Dendritic cell treated with granulocyte-macrophage colony-stimulating factor and Interleukin-4, amounts not matched to agents 40 ng/mL and 50 ng/mL, for 4 days (primary cell): ENCODE data around the gene FLOT1.

Source experiments
- H3K27ac Mint-ChIP-seq: one replicate; pipeline ENCODE4 v1.8.0; 2022; ENCODE audit warnings: mild to moderate bottlenecking, mixed read lengths
- H3K27me3 Mint-ChIP-seq: one replicate; pipeline ENCODE4 v1.8.0; 2022; ENCODE audit warnings: mild to moderate bottlenecking, mixed read lengths
- H3K36me3 Mint-ChIP-seq: one replicate; pipeline ENCODE4 v1.8.0; 2022; ENCODE audit warnings: low read depth, mixed read lengths
- H3K4me1 Mint-ChIP-seq: one replicate; pipeline ENCODE4 v1.8.0; 2022; ENCODE audit warnings: low read depth, mixed read lengths
- H3K4me3 Mint-ChIP-seq: one replicate; pipeline ENCODE4 v1.8.0; 2022; ENCODE audit warnings: mild to moderate bottlenecking, moderate library complexity, mixed read lengths
- H3K9me3 Mint-ChIP-seq: one replicate; pipeline ENCODE4 v1.8.0; 2022; ENCODE audit warnings: mixed read lengths
- intact Hi-C: fragments of 100-400 bp; cut with micrococcal nuclease; formaldehyde crosslinking; loops from one replicate; pipeline ENCODE4 v1.15.0; 2022

FLOT1 gene

GRCh38 chr6:30744054-30744805 lies 1.7 kb upstream of the FLOT1 start, which contains the start of gene IER3:
IER3 (minus strand) TSS chr6:30744547; CDS start chr6:30744518, 29 bp downstream.
- Mint-ChIP-seq H3K36me3 (peaks cover 52% of the 10 kb centered on the region), H3K27me3 (peaks cover 4% of the 10 kb centered on the region), H3K9me3 (no peaks in the 10 kb centered on the region), H3K27ac (peak within 1 kb of the TSS; percentile 99), H3K4me3 (peak within 1 kb of the TSS; percentile 98), H3K4me1 (peaks cover 71% of the 10 kb centered on the region)
- intact Hi-C loops = loop anchor here (1.0 to 5.0 kb wide), 3 partner anchors 8 to 127 kb away; partner anchors contain the start of genes MRPS18B and PPP1R10

DNA sequence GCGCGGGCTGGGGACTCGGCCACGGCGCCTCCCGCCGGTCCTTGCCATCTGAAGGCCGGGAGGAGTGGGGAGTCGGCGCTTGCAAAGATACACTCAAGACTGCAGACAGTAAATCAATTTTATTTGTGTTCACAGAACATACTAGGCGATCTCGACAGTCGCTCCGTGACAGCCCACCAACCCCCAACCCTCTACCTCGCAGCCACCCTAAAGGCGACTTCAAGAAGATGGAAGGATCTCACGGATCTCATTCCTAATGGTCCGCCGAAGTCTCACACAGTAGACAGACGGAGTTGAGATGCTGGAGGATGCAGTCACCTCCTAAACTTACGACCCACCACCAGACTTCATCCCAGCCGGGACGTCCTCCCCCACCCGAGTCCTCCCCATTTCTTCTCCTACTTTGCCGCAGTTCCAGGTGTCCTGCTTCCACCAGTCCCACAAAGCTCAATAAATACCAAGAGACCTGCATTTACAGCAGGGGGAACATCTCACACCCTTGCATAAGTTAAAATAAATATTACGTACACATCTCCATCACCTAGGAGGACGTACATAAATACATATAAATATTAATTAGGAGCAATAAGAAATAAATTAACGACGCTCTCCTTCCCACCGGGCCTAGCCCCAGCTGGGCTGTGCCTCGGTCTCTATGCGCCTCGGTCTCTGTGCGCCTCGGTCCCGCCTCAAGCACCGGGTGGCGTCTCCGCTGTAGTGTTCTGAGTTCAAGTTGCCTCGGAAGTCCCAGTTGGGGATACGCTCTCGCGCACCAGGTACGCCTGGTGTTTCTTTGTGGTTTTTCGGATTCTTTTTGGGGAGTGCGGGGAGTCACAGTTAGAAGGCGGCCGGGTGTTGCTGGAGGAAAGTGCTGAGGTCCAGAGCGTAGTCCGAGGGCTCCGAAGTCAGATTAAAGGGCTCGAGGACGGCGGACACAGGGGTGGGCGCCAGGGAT lies 889 bp upstream of the FLOT1 start:
- Mint-ChIP-seq H3K27ac (peak overlapping the region; percentile 99), H3K27me3 (peaks cover 4% of the 10 kb centered on the region), H3K36me3 (peaks cover 60% of the 10 kb centered on the region), H3K4me3 (peak overlapping the region; percentile 98), H3K9me3 (no peaks in the 10 kb centered on the region), H3K4me1 (peaks cover 71% of the 10 kb centered on the region)
- intact Hi-C loops = loop anchor here (1.0 to 5.0 kb wide), 5 partner anchors 9 to 126 kb away; partner anchors contain the start of genes MRPS18B and PPP1R10

DNA sequence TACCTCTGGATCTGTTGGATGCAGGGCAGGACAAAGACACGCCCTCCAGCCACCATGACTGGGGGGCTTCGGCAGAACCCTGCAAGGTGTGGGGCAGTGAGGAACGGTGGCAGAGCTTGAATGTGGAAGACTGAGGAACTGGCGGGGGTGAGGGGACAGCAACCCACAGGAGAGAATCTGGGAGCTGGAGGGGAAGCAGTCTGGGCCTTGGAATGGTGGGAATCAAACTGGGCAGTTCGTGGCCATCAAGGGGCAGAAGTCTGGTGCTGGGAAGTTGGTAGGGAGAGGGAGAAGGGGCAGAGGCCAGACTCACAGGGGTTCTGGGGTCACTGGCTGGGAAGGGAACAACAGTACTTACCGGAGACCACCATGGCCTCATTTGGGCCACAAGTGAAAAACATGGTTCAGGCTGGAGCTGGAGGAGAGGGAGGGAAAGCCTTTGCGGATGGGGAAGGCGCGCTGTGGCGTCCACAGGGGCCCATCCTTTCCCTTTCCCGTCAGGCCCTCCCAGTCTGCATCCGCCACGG lies 635 bp downstream of the FLOT1 start:
- H3K4me1 Mint-ChIP-seq = peaks cover 67% of the 10 kb centered on the region
- no peaks in the 10 kb centered on the region for H3K9me3 Mint-ChIP-seq
- intact Hi-C loops = loop anchor here (2.0 to 5.0 kb wide), 4 partner anchors 19 to 125 kb away; partner anchors contain the start of genes MRPS18B and PPP1R10
- H3K4me3 Mint-ChIP-seq = peak overlapping the region; percentile 98
- peak overlapping the region; percentile 99 for H3K27ac Mint-ChIP-seq
- H3K36me3 Mint-ChIP-seq = peaks cover 70% of the 10 kb centered on the region
- H3K27me3 Mint-ChIP-seq = no peaks in the 10 kb centered on the region

GRCh38 chr6:30741063-30741779 lies 1.3 kb downstream of the FLOT1 start:
- H3K4me3 Mint-ChIP-seq = peak overlapping the region; percentile 98
- peaks cover 68% of the 10 kb centered on the region for H3K4me1 Mint-ChIP-seq
- H3K27ac Mint-ChIP-seq = peak overlapping the region; percentile 99
- no peaks in the 10 kb centered on the region for H3K9me3 Mint-ChIP-seq
- no peaks in the 10 kb centered on the region for H3K27me3 Mint-ChIP-seq
- peaks cover 77% of the 10 kb centered on the region for H3K36me3 Mint-ChIP-seq
- intact Hi-C loops = loop anchor here (5.0 kb wide), 2 partner anchors 71 to 124 kb away; partner anchors contain the start of genes MRPS18B and PPP1R10

DNA sequence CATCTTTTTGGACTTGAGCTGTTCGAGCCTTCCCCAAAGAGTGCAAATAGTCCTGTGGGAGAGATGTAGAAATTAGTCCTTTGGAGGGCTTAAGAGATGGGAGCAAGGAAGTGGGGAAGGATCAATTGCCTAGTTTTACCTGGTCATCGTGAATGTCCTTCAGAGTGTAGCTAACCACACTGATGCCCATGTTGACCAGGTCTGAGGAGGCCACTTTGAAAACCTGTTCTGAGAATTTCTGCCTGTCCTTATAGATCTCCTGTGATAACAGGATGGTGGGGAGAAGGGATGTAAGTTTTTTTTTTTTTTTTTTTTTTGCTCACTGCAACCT lies 2.0 kb downstream of the FLOT1 start:
- Mint-ChIP-seq H3K4me3 (peak overlapping the region; percentile 98), H3K27ac (peak overlapping the region; percentile 99)
- intact Hi-C loops = loop anchor here (5.0 kb wide), 2 partner anchors 72 to 123 kb away; partner anchors contain the start of genes MRPS18B and PPP1R10

DNA sequence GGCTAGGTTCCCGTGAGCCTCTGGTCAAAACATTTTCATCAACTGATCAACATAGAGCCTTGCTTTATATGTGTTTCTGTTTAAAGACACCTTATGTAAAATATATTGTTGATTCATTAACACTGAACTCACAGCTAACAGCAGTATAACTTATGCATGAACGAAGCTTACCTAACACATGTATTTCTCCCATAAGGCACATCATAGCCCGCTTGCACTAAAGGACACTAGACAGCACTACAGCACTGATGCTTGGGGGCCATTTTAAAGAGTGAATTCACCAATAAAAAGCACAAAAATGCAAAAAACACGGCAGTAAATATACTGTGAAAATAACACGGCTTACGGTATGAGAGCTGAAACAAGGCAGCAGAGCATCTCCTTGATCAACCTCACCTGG lies 4.0 kb downstream of the FLOT1 start:
- Mint-ChIP-seq H3K27ac (no peak overlapping the region), H3K27me3 (no peaks in the 10 kb centered on the region), H3K4me3 (no peak overlapping the region), H3K9me3 (no peaks in the 10 kb centered on the region), H3K36me3 (peaks cover 90% of the 10 kb centered on the region), H3K4me1 (peaks cover 70% of the 10 kb centered on the region)
- intact Hi-C loops = loop anchor here (10.0 kb wide), 1 partner anchor 346 kb away; no protein-coding TSS in a partner anchor

More for the DNA sequence above, 2.0 kb downstream of the FLOT1 start:
- Mint-ChIP-seq H3K27me3 (no peaks in the 10 kb centered on the region), H3K36me3 (peaks cover 84% of the 10 kb centered on the region), H3K4me1 (peaks cover 75% of the 10 kb centered on the region), H3K9me3 (no peaks in the 10 kb centered on the region)

DNA sequence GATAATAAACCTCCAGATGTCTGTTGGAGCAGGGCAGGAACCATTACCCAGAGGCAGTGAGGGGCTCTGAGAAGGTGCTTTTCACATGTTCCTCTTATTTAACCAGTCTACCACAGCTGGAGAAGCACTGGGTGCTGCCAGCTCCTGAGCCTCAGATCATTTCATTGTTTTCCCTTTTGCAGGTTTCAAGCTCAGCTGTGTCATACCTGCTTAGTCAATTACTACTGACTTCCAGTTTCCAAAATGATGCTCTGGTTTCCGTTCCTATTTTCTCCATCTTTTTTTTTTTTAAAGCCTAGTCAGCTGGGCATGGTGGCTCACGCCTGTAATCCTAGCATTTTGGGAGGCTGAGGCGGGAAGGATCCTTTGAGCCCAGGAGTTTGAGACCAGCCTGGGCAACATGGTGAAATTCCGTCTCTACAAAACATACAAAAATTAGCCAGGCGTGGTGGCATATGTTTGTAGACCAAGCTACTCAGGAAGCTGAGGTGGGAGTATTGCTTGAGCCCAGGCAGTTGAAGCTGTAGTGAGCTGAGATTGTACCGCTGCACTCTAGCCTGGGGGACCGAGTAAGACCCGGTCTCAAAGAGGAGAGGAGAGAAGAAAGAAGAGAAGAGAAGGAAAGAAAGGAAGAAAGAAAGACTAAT lies 6.7 kb downstream of the FLOT1 start:
- Mint-ChIP-seq H3K9me3 (no peaks in the 10 kb centered on the region), H3K27me3 (no peaks in the 10 kb centered on the region), H3K36me3 (peaks cover 88% of the 10 kb centered on the region), H3K4me1 (peaks cover 58% of the 10 kb centered on the region), H3K4me3 (no peak overlapping the region), H3K27ac (peak overlapping the region; percentile 85)
- intact Hi-C loops = loop anchor here (10.0 kb wide), 1 partner anchor 349 kb away; no protein-coding TSS in a partner anchor

DNA sequence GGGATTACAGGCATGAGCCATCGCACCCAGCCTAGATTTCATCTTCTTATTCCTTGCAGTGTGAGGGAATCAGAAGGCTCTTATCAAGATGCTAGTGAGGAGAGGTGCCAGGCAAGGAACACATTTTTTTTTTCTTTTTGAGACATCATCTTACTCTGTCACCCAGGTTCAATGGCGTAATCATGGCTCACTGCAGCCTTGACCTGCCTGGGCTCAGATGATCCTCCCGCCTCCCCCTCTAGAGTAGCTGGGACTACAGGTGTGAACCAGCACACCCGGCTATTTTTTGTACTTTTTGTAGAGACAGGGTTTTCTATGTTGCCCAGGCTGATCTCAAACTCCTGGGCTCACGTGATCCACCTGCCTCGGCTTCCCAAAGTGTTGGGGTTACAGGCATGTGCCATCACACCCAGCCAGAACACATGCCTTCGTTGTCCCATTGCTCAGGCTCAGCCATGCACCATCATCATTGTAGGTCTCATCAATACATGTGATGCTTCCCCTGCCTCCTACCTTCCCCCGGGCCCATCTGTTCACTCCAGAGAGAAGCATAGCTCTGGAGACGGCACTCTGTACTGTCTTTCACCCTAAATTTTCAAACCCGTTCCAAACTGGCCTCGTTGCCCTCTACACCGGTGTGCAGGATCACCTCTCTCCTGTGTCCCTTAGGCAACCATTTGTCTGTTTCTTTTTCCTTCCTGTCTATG lies 10.1 kb downstream of the FLOT1 start:
- H3K27ac Mint-ChIP-seq = no peak overlapping the region

DNA sequence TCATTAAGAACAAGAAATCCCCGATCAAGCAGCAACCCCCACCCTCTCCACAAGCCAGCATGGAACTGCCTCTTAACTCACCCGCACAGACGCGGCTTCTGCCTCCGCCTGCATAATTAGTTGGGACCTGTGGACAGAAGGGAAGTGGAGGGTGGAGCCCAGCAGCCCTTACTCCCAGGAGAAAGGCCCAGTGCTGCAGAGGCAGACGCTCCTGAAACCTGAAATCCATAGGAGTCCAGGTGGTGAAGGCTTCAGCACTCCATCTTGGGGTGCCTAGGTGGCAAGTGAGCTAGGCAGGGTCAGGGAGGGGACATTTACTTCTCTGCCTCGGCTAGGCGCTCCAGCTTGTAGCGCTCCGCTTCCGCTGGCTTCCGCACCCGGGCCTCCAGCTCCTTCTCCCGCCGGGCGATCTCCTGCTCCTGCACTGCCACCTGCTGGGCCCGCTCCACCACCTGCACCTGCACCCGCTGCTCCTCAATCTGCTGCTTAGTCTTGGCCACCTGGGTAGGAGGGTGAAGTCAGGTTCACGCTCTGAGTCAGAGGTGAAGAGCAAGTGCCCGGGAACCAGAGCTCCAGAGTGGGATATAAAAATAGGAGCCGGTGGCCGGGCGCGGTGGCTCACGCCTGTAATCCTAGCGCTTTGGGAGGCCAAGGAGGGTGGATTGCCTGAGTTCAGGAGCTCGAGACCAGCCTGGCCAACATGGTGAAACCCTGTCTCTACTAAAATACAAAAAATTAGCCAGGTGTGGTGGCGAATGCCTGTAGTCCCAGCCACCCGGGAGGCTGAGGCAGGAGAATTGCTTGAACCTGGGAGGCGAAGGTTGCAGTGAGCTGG lies 11.7 kb downstream of the FLOT1 start:
- peaks cover 31% of the 10 kb centered on the region for H3K4me1 Mint-ChIP-seq
- no peaks in the 10 kb centered on the region for H3K9me3 Mint-ChIP-seq
- intact Hi-C loops = loop anchor here (2.0 to 10.0 kb wide), 2 partner anchors 52 to 354 kb away; no protein-coding TSS in a partner anchor
- no peaks in the 10 kb centered on the region for H3K27me3 Mint-ChIP-seq
- H3K27ac Mint-ChIP-seq = peak overlapping the region; percentile 51
- peak overlapping the region; percentile 67 for H3K4me3 Mint-ChIP-seq
- peaks cover 88% of the 10 kb centered on the region for H3K36me3 Mint-ChIP-seq

More for the DNA sequence above, 10.1 kb downstream of the FLOT1 start:
- Mint-ChIP-seq H3K27me3 (no peaks in the 10 kb centered on the region), H3K9me3 (no peaks in the 10 kb centered on the region), H3K4me3 (no peak overlapping the region), H3K36me3 (peaks cover 90% of the 10 kb centered on the region), H3K4me1 (peaks cover 46% of the 10 kb centered on the region)
- intact Hi-C loops = loop anchor here (10.0 kb wide), 1 partner anchor 352 kb away; no protein-coding TSS in a partner anchor

DNA sequence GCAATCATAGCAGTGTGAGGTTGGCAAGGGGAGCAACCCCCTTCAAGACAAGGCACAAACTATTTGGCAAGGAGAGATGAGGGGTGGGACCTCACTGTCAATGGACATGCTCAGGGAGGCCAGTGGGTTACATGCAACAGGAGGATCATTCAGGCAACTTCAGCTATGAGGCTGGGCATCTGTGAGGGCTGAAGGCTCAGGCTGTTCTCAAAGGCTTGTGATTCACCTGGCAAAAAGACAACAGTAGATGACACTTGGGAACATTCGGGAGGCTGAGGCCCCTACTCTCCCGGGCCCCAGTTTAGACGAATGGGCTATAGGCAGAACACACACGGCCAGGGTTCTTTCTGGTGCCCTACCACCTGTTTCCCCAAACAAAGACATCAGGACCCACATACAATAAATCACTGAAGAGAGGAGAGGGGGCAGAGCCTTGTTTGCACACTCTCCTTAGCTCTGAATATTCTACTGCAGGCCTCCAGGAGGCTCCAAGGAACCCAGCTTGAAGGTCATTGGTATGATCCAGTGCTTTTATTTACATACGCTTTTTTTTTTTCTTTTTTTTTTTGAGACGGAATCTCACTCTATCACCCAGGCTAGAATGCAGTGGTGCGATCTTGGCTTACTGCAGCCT lies 14.4 kb downstream of the FLOT1 start:
- Mint-ChIP-seq H3K36me3 (peaks cover 92% of the 10 kb centered on the region), H3K9me3 (no peaks in the 10 kb centered on the region), H3K4me1 (peaks cover 43% of the 10 kb centered on the region), H3K27me3 (no peaks in the 10 kb centered on the region), H3K27ac (peak overlapping the region; percentile 51), H3K4me3 (no peak overlapping the region)
- intact Hi-C loops = loop anchor here (5.0 to 10.0 kb wide), 2 partner anchors 149 to 243 kb away; partner anchors contain the start of gene HLA-E
